HTERT RPE-1 (cell line): ENCODE results near the gene ORAI3.

ENCODE experiments used
- in situ Hi-C: fragments of 300-500 bp; cut with MboI; formaldehyde crosslinking; loops from 4 replicates; pipeline ENCODE4 v1.14.3; 2020; ENCODE audit warnings: low sequenced_read_pairs

ORAI3 gene

DNA sequence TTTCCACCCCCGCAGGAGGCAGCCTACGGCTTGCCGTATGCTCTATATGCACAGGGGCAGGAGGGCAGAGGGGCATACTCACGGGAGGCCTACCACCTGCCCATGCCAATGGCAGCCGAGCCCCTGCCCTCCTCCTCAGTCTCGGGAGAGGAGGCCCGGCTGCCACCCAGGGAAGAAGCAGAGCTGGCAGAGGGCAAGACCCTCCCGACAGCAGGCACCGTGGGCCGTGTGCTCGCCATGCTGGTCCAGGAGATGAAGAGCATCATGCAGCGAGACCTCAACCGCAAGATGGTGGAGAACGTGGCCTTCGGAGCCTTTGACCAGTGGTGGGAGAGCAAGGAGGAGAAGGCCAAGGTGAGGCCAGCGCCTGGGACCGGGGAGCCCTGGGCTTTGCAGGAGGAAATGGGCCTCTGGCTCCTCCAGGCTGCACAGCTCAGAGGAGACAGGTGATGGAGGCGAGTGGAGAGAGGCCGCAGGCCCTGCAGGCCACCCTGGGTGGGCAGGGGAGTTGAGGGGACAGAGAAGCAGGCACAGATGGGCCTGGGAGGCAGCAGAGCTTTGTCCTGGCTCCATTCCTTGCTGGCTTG lies 17.3 kb downstream of the ORAI3 start:
- in situ Hi-C loops, result no loop called here

DNA sequence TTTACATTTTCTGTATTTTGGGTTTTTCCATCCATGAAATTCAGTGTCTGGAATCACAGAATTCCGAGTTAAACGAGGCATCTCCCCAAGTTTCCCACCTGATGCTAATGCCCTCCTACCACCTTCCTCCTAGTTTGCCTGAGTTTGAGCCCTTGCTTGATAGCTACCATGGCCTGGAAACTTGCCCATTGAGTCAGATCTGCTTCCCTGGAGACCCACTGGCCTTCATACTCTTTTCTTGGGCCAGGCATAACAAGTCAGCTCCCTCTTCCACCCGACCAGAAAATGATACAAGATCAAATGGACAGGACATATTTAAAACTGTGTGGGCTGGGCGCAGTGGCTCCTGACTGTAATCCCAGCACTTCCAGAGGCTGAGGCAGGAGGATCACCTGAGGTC lies 18.9 kb downstream of the ORAI3 start:
- in situ Hi-C loops, result no loop called here

DNA sequence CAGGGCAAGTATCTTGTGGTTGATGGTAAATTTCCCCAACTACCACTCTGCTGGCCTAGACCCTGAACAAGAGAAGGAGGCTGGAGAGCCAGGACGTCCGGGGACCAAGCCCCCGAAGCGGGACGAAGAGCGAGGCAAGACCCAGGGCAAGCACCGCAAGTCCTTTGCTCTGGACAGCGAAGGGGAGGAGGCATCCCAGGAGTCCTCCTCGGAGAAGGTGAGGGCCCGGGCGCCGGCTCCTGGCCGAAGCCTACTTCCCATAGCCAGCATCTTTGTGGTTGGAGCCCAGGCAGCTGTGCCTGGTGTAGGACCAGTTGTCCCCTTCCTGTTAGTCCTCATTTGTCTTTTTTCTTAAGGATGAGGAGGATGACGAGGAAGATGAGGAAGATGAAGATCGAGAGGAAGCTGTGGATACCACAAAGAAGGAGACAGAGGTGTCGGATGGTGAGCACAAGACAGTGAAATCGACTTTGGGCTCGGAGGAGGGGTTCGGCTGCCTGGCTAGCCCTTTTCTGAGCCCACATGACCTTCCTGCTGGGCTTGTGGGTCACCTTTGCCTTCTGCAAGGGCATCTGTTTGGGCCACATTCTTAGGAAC lies 20.5 kb downstream of the ORAI3 start:
- in situ Hi-C loops, result no loop called here

DNA sequence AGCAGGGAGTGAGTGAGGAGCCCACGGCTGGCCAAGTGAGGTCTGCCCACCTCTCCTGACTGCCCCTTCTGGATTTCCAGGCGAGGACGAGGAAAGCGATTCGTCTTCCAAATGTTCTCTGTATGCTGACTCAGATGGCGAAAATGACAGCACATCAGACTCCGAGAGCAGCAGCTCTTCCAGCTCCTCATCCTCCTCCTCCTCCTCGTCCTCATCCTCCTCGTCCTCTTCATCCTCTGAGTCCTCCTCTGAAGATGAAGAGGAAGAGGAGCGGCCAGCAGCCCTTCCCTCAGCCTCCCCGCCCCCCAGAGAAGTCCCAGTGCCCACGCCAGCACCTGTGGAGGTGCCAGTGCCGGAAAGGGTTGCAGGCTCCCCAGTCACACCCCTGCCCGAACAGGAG lies 22.4 kb downstream of the ORAI3 start:
- in situ Hi-C loops, result no loop called here

DNA sequence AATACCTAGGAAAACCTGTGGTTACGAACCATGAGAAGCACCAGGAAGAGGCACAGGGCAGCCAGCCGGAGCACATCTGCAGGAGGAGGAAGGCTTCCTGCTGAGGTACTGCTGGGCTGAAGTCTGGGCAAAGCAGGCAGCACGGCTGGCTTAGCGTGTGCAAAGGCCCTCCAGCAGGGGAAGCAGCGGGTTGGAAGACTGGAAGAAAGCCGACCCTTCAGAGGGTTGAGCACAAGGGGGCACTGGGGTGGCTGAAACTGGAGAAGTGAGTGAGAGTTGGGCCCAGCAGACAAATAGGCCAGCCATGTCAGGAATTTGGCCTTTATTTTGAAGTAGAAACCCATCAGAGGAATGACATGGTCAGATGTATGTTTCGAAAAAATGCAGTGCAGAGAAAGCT lies 24.0 kb downstream of the ORAI3 start:
- in situ Hi-C loops, result no loop called here

DNA sequence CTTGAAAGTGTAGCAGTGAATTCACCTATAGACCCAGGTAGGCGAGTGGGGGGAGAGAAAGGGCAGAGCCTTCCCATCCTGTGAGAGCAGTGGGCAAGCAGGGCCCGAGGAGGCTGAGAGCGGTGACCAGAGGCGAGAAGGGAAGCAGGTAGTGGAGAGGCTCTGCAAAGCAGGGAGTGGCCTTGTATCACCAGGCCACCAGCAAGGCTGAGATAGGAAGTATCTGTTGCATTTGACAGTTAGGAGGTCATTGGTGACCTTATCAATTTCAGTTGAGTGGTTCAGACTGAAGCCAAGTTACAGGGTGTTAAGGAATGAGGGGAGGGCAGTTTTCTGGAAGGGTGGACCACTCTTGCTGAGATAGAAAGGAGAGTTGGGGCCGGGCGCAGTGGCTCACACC lies 25.5 kb downstream of the ORAI3 start:
- in situ Hi-C loops, result no loop called here

DNA sequence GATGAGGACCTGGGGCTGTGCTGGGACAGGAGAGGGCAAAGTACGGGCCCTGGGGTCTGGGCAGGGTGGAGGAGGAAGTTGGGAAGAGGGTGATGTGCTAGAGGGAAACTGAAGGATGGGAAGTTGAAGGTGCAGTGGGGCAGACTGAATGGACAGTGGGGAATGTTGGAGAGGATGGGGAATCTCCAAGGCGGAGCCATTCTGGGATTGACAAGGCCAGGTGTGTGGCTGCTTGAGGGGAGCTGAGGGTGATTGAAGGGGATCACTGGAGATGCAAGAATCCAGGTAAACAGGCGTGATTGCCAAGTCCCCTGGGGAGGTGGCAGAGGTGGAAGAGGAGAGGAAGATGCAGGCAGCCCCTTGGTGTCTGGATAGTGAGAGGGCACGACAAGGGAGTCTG lies 27.6 kb downstream of the ORAI3 start:
- in situ Hi-C loops, result no loop called here

DNA sequence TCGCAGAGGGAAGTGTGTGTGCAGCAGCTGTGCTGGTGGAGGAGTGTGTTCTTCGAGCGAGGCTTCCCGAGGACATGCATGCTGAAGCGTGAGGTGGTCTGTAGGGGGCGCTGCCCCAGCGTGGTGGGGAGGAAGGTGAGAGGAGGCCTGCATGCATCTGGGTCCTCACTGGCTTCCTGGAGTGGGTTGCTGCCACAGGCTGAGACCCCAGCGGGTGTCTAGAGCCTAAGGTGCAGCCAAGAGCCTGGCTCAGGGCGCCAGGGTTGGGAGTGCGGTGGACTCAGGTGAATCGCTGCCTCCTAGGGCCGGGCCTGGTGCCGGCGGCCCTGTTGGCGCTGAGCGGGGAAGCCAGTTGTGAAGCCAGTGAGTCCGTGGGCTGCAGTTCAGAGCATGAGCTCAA lies 28.6 kb downstream of the ORAI3 start:
- in situ Hi-C loops, result no loop called here

DNA sequence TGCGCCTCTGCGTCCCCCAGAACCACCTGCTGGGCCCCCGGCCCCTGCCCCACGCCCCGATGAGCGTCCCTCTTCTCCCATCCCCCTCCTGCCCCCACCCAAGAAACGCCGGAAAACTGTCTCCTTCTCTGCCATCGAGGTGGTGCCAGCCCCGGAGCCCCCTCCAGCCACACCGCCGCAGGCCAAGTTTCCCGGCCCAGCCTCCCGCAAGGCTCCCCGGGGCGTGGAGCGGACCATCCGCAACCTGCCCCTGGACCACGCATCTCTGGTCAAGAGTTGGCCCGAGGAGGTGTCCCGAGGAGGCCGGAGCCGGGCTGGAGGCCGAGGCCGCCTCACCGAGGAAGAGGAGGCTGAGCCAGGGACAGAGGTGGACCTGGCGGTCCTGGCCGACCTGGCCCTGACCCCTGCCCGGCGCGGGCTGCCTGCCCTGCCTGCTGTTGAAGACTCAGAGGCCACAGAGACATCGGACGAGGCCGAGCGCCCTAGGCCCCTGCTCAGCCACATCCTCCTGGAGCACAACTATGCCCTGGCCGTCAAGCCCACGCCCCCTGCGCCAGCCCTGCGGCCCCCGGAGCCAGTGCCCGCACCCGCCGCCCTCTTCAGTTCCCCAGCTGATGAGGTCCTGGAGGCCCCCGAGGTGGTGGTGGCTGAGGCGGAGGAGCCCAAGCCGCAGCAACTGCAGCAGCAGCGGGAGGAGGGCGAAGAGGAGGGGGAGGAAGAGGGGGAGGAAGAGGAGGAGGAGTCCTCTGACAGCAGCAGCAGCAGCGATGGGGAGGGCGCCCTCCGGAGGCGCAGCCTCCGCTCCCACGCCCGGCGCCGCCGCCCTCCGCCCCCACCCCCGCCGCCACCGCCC lies 30.5 kb downstream of the ORAI3 start:
- in situ Hi-C loops, result no loop called here

DNA sequence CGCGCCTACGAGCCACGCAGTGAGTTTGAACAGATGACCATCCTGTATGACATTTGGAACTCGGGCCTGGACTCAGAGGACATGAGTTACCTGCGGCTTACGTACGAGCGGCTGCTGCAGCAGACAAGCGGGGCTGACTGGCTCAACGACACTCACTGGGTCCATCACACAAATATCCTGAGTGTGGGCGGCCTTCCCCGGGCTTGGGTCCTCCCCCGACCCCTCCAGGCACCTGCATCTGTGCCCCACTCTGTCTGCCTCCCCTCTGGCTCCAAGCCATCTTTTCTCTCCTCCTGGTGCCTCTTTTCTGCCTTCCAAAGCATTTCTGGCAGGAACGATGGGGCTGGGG lies 31.1 kb downstream of the ORAI3 start:
- in situ Hi-C loops, result no loop called here

DNA sequence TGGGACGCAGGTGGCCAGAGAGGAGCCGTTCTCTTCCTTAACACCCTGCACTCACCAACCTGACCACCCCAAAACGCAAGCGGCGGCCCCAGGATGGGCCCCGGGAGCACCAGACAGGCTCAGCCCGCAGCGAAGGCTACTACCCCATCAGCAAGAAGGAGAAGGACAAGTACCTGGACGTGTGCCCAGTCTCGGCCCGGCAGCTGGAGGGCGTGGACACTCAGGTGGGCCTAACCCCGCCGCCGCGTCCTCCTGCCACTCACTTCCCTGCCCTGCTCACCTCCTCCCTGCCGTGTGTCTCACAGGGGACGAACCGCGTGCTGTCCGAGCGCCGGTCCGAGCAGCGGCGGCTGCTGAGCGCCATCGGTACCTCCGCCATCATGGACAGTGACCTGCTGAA lies 31.6 kb downstream of the ORAI3 start:
- in situ Hi-C loops, result no loop called here

DNA sequence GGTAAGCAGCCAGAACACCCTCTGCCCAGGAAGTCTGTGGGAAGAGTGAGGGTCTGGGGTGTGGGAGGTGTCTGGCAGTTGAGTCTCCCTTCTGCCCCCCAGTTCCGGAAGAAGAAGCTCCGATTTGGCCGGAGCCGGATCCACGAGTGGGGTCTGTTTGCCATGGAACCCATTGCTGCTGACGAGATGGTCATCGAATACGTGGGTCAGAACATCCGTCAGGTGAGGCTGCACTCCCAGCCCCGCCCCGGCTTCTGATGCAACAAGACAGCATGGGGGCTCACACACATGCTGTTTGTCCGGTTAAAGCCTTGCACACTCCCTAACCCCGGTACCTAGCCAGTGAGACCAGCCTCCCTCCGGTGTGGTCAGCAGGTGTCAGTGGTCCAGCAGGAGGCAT lies 32.1 kb downstream of the ORAI3 start:
- in situ Hi-C loops, result no loop called here

DNA sequence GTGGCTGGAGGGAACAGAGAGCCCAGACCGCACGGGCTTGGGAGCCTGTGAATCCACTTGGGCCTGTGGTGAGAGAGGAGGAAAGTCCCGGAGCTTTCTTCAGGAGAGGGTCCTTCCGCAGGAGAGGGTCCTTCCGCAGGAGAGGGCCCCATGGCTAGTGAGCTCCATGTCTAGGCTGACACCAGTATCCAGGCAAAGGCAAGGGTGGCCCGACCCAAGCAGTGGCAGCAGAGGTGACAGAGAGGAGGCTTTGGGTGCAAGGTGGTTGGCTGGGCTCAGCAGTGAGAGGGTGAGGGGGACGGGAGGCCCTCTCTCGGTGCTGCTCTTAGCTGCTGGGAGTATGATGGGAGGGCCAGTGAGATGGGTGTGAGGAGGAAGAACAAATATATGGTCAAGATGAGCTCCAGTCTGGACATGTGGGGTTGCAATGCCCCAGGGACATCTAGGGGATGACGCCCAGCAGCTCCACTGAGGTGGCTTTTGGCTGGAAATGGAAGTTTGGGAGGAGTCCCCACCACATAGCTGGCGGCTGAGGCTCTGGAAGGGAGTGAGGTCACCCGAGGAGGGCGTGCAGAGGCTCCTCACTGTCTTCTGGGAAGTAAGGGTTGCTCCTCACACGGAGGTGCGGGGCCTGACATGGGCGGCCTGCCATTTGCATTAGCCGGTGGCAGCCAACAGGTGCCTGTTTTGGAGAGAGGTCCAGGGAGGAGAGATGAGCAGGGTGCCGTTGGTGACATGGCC lies 33.9 kb downstream of the ORAI3 start:
- in situ Hi-C loops, result no loop called here

DNA sequence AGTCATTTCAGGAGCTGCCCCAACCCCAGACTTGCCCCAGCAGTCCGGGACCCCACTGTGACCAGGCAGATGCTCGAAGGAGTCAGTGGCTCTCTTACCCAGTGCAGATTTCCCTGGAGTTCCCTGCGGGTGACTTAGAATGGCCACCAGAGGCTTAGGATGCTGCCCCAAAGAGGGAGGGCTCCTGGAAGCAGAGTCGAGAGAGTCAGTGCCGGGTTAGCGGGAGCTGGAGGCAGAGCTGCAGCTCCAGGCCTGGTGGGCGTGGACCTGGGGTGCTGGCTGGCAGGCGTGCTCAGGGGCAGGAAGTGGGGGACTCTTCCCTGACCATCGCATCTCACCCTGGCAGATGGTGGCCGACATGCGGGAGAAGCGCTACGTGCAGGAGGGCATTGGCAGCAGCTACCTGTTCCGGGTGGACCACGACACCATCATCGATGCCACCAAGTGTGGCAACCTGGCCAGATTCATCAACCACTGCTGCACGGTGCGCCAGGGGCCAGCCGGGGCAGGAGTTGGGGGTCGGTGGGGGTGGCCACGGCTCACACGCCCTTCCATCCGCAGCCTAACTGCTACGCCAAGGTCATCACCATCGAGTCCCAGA lies 34.5 kb downstream of the ORAI3 start:
- in situ Hi-C loops, result no loop called here

DNA sequence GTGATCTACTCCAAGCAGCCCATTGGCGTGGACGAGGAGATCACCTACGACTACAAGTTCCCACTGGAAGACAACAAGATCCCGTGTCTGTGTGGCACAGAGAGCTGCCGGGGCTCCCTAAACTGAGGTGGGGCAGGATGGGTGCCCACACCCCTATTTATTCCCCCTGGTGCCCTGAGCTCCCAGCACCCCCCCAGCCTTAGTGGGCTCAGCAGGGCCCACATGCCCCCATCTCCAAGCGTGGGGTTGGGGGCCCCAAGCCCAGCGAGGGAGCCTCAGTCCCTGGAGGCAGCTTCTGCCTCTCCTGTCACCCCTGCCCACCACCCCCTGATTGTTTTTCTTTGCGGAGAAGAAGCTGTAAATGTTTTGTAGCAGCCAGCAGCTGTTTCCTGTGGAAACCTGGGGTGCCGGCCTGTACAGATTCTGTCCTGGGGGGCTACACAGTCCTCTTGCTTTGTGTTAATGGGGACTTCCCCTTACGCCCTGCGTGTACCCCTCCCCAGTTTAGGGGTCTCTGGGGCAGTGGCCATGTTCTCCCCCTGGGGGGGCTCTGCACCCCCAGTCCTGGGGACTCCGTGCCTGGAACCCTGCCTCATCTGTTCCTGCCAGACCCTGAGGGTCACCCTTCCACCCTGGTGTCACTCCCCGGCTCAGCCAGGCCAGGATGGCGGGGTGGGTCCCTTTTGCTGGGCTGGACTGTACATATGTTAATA lies 35.2 kb downstream of the ORAI3 start:
- in situ Hi-C loops, result no loop called here

DNA sequence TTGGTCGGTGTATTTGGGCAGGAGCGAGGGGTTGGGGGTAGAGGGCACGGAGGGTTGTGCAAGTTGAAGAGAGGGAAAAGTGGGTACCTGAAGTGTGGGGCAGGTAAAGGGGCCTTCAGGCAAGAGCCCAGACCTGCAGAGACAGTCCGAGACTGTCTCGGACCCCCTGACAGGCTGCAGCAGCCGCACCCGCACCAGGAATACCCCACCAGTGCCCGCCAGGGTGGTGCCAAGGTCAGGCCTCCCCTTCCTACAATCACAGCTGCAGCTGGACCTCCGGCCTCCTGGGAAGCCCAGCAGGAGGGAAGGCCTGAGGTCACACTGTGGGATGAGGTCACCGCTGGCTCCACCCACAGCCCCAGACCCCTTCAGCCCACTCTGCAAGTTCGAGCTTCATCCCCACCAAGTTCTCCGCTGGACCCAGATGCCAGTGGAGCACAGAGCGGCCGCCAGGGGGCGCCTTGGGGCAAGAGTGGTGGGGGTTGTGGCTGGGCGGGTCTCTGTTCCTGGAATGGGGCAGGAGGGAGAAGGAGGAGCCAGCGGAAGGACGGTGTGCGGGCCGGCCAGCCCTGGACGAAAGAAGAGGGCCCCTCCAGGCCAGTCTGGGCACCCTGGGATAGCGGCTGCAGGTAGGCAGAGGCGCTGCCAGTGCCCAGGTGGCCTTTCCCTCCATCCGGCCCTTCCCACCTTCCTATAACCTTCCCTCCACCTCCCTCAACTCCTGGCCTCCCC lies 36.0 kb downstream of the ORAI3 start, which contains the start of gene HSD3B7:
HSD3B7 (plus strand) TSS at position 539 of the 732 bp plus-strand sequence. CDS start 452 bp downstream, outside the sequence.
- in situ Hi-C loops, result no loop called here

DNA sequence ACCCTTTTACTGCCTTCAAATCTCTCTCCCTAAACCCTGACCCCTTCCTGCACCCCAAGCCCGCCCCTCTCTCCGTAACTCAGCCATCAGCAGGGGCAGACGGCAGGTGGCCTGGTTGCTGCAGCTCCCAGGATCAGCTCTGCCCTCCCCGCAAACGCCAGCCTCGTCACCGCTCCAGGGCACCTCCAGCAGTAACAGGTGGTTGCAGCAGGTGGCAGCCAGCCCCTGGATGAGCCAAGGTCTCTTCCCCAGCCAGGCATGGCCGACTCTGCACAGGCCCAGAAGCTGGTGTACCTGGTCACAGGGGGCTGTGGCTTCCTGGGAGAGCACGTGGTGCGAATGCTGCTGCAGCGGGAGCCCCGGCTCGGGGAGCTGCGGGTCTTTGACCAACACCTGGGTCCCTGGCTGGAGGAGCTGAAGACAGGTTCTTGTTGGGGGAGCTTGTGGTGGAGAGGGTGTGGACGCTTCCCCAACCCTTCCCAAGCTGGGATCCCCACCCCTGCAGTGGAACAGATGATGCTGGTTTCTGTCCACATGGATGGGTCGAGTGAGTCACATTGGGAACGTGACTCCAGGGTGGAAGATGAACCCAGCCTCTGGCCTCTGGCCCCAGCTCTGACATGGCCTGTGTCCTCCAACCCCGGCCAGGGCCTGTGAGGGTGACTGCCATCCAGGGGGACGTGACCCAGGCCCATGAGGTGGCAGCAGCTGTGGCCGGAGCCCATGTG lies 36.7 kb downstream of the ORAI3 start:
- in situ Hi-C loops, result no loop called here

DNA sequence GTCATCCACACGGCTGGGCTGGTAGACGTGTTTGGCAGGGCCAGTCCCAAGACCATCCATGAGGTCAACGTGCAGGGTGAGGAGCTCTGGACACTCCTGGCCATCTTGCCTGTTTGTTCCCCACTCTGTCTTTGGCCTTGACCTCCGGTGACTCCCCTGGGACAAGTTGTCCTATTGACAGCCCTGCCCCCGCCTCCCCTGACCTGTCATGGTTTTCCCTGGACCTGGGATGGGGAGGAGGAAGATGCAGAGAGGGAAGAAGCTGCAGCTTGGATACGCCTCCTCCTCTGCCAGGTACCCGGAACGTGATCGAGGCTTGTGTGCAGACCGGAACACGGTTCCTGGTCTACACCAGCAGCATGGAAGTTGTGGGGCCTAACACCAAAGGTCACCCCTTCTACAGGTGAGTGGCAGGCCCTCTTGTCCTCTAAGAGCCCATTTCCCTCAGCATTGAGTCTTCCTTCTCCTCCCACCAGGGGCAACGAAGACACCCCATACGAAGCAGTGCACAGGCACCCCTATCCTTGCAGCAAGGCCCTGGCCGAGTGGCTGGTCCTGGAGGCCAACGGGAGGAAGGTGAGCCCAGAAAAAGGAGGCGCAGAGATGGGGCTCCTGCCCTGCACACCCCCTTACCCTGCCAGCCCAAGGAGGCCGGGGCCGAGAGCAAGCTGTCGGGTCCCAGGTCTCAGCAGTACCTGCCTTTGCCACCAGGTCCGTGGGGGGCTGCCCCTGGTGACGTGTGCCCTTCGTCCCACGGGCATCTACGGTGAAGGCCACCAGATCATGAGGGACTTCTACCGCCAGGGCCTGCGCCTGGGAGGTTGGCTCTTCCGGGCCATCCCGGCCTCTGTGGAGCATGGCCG lies 37.5 kb downstream of the ORAI3 start:
- in situ Hi-C loops, result no loop called here
